CD4-positive, CD25-positive, alpha-beta regulatory T cell (primary cell): ENCODE measurements around the gene ASAP2. TPM values are rescaled to one million over a fixed set of nuclear protein-coding genes. Genes with fewer than 3 reads are reported as not detected.

Experiments
- ATAC-seq, 2 donors: fragments of 150-1000 bp; cut with Tn5 transposase; one replicate each; pipeline ENCODE4 v1.10.0; 2021; ENCODE audit warnings: low read depth in 2 of 2, moderate number of reproducible peaks in 2 of 2, moderate library complexity in 1 of 2
- DNase-seq, 3 donors: peaks; one replicate each; pipeline versions ENCODE4 v3.0.0 to v3.0.0-alpha.2; 2012 to 2022; ENCODE audit warnings: mixed read lengths in 1 of 3
- H3K27ac ChIP-seq: one replicate; pipeline ENCODE4 v1.7.0; 2013; ENCODE audit warnings: mild to moderate bottlenecking, low read length; ENCODE audit not compliant: insufficient read depth, poor library complexity, severe bottlenecking
- H3K27me3 ChIP-seq: one replicate; pipeline ENCODE4 v1.7.0; 2013; ENCODE audit warnings: low read length; ENCODE audit not compliant: control insufficient read depth, insufficient read depth
- H3K36me3 ChIP-seq: one replicate; pipeline ENCODE4 v1.7.0; 2013; ENCODE audit warnings: mild to moderate bottlenecking, low read length, moderate library complexity; ENCODE audit not compliant: control insufficient read depth, insufficient read depth
- H3K4me1 ChIP-seq: 2 replicates; pipeline ENCODE4 v1.7.0; 2013; ENCODE audit warnings: mild to moderate bottlenecking, low read length; ENCODE audit not compliant: insufficient read depth, control insufficient read depth, poor library complexity, severe bottlenecking
- H3K4me3 ChIP-seq: one replicate; pipeline ENCODE4 v1.7.0; 2013; ENCODE audit warnings: low read depth, mild to moderate bottlenecking, low read length, moderate library complexity
- H3K9me3 ChIP-seq, 2 experiments: 1 replicate in 1 of 2; 2 replicates in 1 of 2; pipeline ENCODE4 v1.7.0; 2013; ENCODE audit warnings: low read length in 2 of 2, mild to moderate bottlenecking in 1 of 2, moderate library complexity in 1 of 2; ENCODE audit not compliant: control insufficient read depth in 2 of 2
- H3K27ac Mint-ChIP-seq, 3 donors: one replicate each; pipeline ENCODE4 v1.8.0; 2020 to 2022; ENCODE audit warnings: mild to moderate bottlenecking in 3 of 3, mixed read lengths in 3 of 3, moderate library complexity in 2 of 3
- H3K27me3 Mint-ChIP-seq: one replicate; pipeline ENCODE4 v1.8.0; 2022; ENCODE audit warnings: mild to moderate bottlenecking, mixed read lengths
- H3K36me3 Mint-ChIP-seq: one replicate; pipeline ENCODE4 v1.8.0; 2020; ENCODE audit warnings: mixed read lengths
- H3K4me1 Mint-ChIP-seq, 4 donors: one replicate each; pipeline ENCODE4 v1.8.0; 2020 to 2022; ENCODE audit warnings: mixed read lengths in 4 of 4, mild to moderate bottlenecking in 1 of 4
- H3K4me3 Mint-ChIP-seq, 4 donors: one replicate each; pipeline ENCODE4 v1.8.0; 2020 to 2022; ENCODE audit warnings: mild to moderate bottlenecking in 4 of 4, mixed read lengths in 4 of 4, moderate library complexity in 3 of 4
- H3K9me3 Mint-ChIP-seq, 7 donors: one replicate each; pipeline ENCODE4 v1.8.0; 2020 to 2022; ENCODE audit warnings: mixed read lengths in 7 of 7, mild to moderate bottlenecking in 3 of 7, moderate library complexity in 2 of 7
- polyA plus RNA-seq, 4 donors: library from polyadenylated mRNA; unstranded; fragments of 300-500 nt; fragmentation: Illumina TruSeq; gene quantifications; one replicate each; pipeline ENCODE4 v1.2.3, GENCODE V29; 2021
- total RNA-seq: library from RNA; stranded (reverse); gene quantifications from one replicate; pipeline ENCODE4 v1.2.3, GENCODE V29; 2022

ASAP2 gene
- total and polyA plus RNA-seq, 5 donors from 2014 or later, result 1.5 TPM; not detected in 4

DNA sequence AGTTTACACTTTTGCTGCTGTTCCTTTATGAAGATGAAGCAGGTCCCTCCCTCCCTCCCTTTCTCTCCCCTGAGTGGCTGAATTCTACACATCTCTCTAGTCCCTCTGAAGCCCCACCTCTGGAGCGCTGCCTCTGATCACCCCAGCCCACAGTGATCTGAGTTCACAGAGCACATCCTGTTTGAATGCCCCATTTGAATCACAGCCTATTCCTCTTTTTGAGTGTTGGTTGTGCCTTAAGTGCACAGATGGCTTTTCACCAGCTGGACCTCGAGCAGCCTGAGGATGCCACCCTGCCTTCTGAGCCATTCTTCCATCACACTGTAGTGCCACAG lies 129.6 kb downstream of the ASAP2 start:
- Histone ChIP-seq H3K4me1 (no peaks in the 10 kb centered on the region), H3K27me3 (peaks cover 8% of the 10 kb centered on the region), H3K9me3 (no peaks in the 10 kb centered on the region), H3K4me3 (no peak overlapping the region), H3K27ac (no peak overlapping the region), H3K36me3 (no peaks in the 10 kb centered on the region)
- Mint-ChIP-seq H3K4me3 (peak overlapping the region in 1 of 4 donors; percentile 23), H3K36me3 (no peaks in the 10 kb centered on the region), H3K27ac (no peak overlapping the region), H3K9me3 (no peaks in the 10 kb centered on the region), H3K4me1 (peaks cover 0 to 5% (median 0%) of the 10 kb centered on the region in 4 donors), H3K27me3 (peaks cover 15% of the 10 kb centered on the region)
- ATAC-seq (peak; percentile 46), DNase-seq (peak in 1 of 3 donors; percentile 37)

DNA sequence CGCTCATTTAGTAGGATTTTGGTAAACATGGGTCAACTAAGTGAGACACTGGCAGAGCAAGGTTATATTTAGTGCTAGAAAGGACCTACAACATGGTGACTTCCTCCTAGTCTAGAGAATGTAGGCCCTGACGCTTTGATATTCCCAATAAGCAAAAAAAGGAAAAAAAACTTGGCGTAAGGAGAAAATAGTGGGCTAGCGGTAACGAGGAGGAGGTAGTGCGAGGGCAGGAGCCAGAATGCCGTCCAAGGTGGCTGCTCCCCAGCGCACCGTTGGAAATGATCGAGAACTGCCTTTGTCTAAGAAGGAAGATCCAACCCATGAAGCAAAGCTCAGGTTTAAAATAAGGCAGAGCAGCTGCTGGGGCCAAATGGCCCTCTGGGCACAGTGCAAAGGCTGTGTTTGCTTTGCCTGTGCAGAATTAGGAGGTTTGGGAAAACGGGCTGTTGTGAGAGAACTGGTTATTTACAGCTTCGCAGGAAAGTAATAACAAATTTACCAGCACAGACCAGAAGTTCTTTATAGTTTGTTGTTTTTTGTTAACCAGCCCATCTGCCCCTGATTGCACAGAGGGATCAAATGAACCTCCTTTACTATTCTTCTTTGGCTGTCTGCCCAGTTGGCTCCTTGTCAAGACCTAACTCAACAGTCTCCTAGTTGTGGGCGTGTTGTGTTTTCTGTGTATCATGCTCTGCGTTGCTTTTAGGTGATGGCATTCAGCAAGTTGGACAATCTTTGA lies 130.1 kb downstream of the ASAP2 start:
- H3K27me3 ChIP-seq, result peaks cover 8% of the 10 kb centered on the region
- H3K4me3 ChIP-seq, result no peak overlapping the region
- H3K27ac ChIP-seq, result no peak overlapping the region
- Mint-ChIP-seq H3K27me3 (peaks cover 13% of the 10 kb centered on the region), H3K9me3 (no peaks in the 10 kb centered on the region), H3K27ac (no peak overlapping the region), H3K4me3 (peak overlapping the region in 1 of 4 donors; percentile 23), H3K36me3 (no peaks in the 10 kb centered on the region), H3K4me1 (peaks cover 0 to 5% (median 0%) of the 10 kb centered on the region in 4 donors)
- ATAC-seq (no peak), DNase-seq (no peak)
- no peaks in the 10 kb centered on the region for H3K36me3 ChIP-seq
- H3K4me1 ChIP-seq, result no peaks in the 10 kb centered on the region
- no peaks in the 10 kb centered on the region for H3K9me3 ChIP-seq

DNA sequence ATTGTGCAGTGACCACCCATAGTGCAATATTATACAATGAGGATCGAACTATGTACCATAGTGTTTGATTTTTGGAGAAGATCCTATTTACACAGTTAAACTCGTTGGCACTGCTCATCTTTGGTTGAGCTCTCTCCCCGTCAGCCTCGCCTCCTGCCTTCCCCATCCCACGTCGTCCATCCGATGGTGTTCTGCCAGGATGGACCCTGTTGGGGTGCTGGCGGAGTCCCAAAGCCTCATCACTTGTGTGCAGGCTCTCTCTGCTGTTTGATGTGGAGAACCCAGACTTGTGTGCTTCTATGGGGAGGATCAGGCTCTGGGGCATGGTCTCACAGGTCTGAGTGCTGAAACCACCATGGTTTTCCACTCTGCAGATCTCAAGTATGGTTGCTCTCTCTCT lies 131.3 kb downstream of the ASAP2 start:
- H3K4me1 ChIP-seq, result no peaks in the 10 kb centered on the region
- peaks cover 10% of the 10 kb centered on the region for H3K27me3 Mint-ChIP-seq
- peaks cover 8% of the 10 kb centered on the region for H3K27me3 ChIP-seq
- no peak overlapping the region for H3K27ac ChIP-seq
- no peak for ATAC-seq
- H3K9me3 ChIP-seq, result no peaks in the 10 kb centered on the region
- no peak overlapping the region for H3K4me3 ChIP-seq
- peaks cover 0 to 5% (median 0%) of the 10 kb centered on the region in 4 donors for H3K4me1 Mint-ChIP-seq
- H3K4me3 Mint-ChIP-seq, result no peak overlapping the region
- no peak overlapping the region for H3K27ac Mint-ChIP-seq
- H3K36me3 ChIP-seq, result no peaks in the 10 kb centered on the region
- H3K36me3 Mint-ChIP-seq, result no peaks in the 10 kb centered on the region
- DNase-seq, result no peak
- no peaks in the 10 kb centered on the region for H3K9me3 Mint-ChIP-seq

DNA sequence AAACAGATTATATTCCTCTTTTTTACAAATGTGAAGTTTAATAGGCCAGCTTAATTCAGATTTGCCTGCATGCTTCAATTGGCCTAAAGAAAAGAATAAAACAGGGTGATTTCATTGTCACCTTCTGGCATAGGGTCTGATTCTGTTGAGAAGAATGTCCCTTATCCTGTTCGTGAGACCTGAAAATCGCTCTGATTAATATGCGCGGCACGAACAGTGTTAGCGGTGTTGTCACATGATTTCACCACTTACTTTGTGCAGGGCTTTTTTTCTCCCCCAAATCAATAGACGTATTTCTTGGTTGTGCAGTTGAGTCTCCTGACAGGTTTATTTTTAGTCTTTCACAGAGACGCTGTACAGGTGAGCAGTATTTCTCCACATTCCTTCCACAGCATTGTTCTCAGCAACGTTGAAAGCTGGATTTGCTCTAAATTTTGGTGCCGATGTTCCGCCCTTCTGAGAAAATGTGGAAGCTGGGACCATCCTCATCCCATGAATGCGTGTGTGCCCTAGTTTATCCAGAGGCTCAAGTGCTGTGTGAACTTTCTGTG lies 134.8 kb downstream of the ASAP2 start:
- Histone ChIP-seq H3K9me3 (no peaks in the 10 kb centered on the region), H3K27ac (no peak overlapping the region), H3K4me1 (no peaks in the 10 kb centered on the region), H3K27me3 (peaks cover 3% of the 10 kb centered on the region), H3K4me3 (no peak overlapping the region), H3K36me3 (no peaks in the 10 kb centered on the region)
- Mint-ChIP-seq H3K4me1 (no peaks in the 10 kb centered on the region), H3K27me3 (peaks cover 10% of the 10 kb centered on the region), H3K9me3 (no peaks in the 10 kb centered on the region), H3K27ac (no peak overlapping the region), H3K4me3 (no peak overlapping the region), H3K36me3 (no peaks in the 10 kb centered on the region)
- DNase-seq (no peak), ATAC-seq (no peak)

DNA sequence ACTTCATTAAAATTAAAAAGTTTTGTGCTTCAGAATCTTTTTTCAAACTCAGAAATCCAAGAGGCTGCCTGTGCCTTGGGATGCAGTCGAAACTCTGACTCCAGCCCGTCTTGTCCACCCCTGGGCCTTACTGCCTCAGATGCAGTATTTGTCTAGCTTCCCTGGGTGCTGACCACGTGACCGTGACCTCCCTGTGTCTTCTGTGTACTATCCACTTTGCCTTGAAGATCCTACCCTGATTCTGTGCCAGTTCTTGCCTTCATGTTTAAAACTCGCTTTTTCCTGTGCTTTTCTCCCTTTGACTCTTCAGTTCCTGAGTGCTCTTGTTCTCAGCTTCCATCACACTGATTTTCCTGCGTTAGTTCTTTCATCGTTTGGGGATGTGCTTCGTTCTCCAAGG lies 136.0 kb downstream of the ASAP2 start:
- DNase-seq, result no peak
- Histone ChIP-seq H3K27ac (no peak overlapping the region), H3K9me3 (no peaks in the 10 kb centered on the region), H3K36me3 (no peaks in the 10 kb centered on the region), H3K4me3 (no peak overlapping the region), H3K4me1 (no peaks in the 10 kb centered on the region), H3K27me3 (no peaks in the 10 kb centered on the region)
- Mint-ChIP-seq H3K27ac (no peak overlapping the region), H3K36me3 (no peaks in the 10 kb centered on the region), H3K9me3 (no peaks in the 10 kb centered on the region), H3K4me3 (no peak overlapping the region), H3K27me3 (peaks cover 4% of the 10 kb centered on the region), H3K4me1 (no peaks in the 10 kb centered on the region)
- no peak for ATAC-seq

DNA sequence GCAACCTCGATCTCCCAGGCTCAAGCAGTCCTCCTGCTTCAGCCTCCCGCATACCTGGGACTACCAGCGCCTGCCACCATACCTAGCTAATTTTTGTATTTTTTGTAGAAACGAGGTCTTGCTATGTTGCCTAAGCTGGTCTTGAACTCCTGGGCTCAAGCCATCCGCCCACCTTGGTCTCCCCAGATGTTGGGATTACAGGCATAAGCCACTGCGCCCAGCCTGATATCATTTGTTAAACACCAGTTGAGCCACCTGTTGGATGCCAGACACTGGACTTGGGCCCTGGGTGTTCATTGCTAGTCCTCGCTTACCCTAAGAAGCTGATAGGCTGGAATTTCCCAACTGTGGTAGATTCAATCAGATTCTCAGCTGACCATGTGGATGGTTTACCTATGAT lies 136.9 kb downstream of the ASAP2 start:
- Histone ChIP-seq H3K27ac (no peak overlapping the region), H3K4me3 (no peak overlapping the region), H3K27me3 (no peaks in the 10 kb centered on the region), H3K4me1 (no peaks in the 10 kb centered on the region), H3K9me3 (no peaks in the 10 kb centered on the region), H3K36me3 (no peaks in the 10 kb centered on the region)
- H3K9me3 Mint-ChIP-seq, result no peaks in the 10 kb centered on the region
- H3K36me3 Mint-ChIP-seq, result no peaks in the 10 kb centered on the region
- no peak overlapping the region for H3K4me3 Mint-ChIP-seq
- peaks cover 4% of the 10 kb centered on the region for H3K27me3 Mint-ChIP-seq
- no peak for ATAC-seq
- H3K4me1 Mint-ChIP-seq, result no peaks in the 10 kb centered on the region
- no peak for DNase-seq
- no peak overlapping the region for H3K27ac Mint-ChIP-seq

DNA sequence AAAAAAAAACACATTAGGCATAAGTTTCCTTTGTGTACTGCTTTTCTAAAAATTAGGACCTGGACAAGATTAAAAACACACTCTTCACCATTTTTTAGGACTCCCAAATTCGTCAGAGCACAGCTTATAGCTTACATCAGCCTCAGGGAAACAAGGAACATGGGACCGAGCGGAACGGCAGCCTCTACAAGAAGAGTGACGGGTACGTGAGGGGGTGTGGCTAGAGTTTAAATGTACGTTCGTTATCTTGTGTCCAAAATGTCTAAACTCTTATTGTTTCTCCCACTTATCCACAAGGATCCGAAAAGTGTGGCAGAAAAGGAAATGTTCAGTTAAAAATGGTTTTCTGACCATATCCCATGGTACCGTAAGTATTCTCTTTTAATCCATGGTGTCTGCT lies 137.8 kb downstream of the ASAP2 start:
- H3K36me3 Mint-ChIP-seq, result no peaks in the 10 kb centered on the region

DNA sequence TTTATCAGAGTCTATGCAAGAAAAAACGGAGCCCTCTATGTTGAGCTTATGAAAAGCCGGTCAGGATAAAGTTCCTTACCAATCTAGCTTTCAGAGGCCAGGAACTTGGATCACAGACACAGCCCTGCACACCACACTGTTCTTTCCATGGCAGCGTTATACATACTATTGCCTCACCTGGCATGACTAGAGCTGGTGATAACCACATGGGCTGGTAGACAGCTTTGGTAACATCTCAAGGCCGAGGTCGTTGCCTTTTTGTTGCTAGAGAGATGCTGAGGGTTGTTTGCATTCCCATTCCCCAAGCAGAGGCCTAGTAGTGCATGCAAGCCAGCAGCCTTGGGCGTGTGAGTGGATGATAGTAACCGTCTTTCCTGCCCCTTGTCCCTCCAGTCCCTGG lies 138.7 kb downstream of the ASAP2 start:
- Mint-ChIP-seq H3K4me3 (no peak overlapping the region), H3K36me3 (no peaks in the 10 kb centered on the region), H3K27ac (no peak overlapping the region), H3K9me3 (no peaks in the 10 kb centered on the region), H3K27me3 (peaks cover 8% of the 10 kb centered on the region), H3K4me1 (no peaks in the 10 kb centered on the region)
- DNase-seq (no peak), ATAC-seq (no peak)
- Histone ChIP-seq H3K36me3 (no peaks in the 10 kb centered on the region), H3K4me1 (no peaks in the 10 kb centered on the region), H3K27me3 (peaks cover 4% of the 10 kb centered on the region), H3K27ac (no peak overlapping the region), H3K9me3 (no peaks in the 10 kb centered on the region), H3K4me3 (no peak overlapping the region)

More for the DNA sequence above, 137.8 kb downstream of the ASAP2 start:
- ATAC-seq (no peak), DNase-seq (no peak)
- H3K27ac ChIP-seq, result no peak overlapping the region
- peaks cover 4% of the 10 kb centered on the region for H3K27me3 ChIP-seq
- no peaks in the 10 kb centered on the region for H3K4me1 ChIP-seq
- no peaks in the 10 kb centered on the region for H3K9me3 Mint-ChIP-seq
- no peaks in the 10 kb centered on the region for H3K36me3 ChIP-seq
- H3K4me3 ChIP-seq, result no peak overlapping the region
- H3K27ac Mint-ChIP-seq, result peak overlapping the region in 1 of 3 donors; percentile 35
- no peaks in the 10 kb centered on the region for H3K4me1 Mint-ChIP-seq
- H3K27me3 Mint-ChIP-seq, result peaks cover 4% of the 10 kb centered on the region
- no peaks in the 10 kb centered on the region for H3K9me3 ChIP-seq
- no peak overlapping the region for H3K4me3 Mint-ChIP-seq
